SU-DHL-6 (cell line): ENCODE results near the gene PALLD.

Experiments used
- H2AFZ ChIP-seq: fragments of 200-600 bp; sonication (generic); 2 replicates; pipeline ENCODE4 v1.6.1; 2014; ENCODE audit warnings: low read depth, mild to moderate bottlenecking, moderate library complexity, mixed read lengths, antibody characterized with exemption, low read length; ENCODE audit not compliant: severe bottlenecking
- H3F3A ChIP-seq: fragments of 200-600 bp; shearing (Covaris generic); 2 replicates; pipeline ENCODE4 v1.6.0; 2016; ENCODE audit warnings: antibody characterized with exemption, mild to moderate bottlenecking; ENCODE audit not compliant: insufficient read depth
- H3K27ac ChIP-seq: fragments of 200-600 bp; sonication (generic); 2 replicates; pipeline ENCODE4 v1.5.1; 2016; ENCODE audit warnings: low read depth, mild to moderate bottlenecking, low read length, moderate library complexity, mixed read lengths
- H3K27me3 ChIP-seq: fragments of 200-600 bp; sonication (generic), shearing (Covaris generic); 2 replicates; pipeline ENCODE4 v1.6.0; 2014; ENCODE audit warnings: mild to moderate bottlenecking, low read length
- H3K36me3 ChIP-seq: fragments of 200-600 bp; sonication (generic); 2 replicates; pipeline ENCODE4 v1.6.1; 2014; ENCODE audit warnings: mild to moderate bottlenecking, low read length, mixed read lengths
- H3K4me2 ChIP-seq: fragments of 300-600, 200-600 bp; shearing (Covaris generic), sonication (generic); 2 replicates; pipeline ENCODE4 v1.6.0; 2014; ENCODE audit warnings: low read length, low read depth, mild to moderate bottlenecking; ENCODE audit not compliant: poor library complexity, severe bottlenecking
- H3K4me3 ChIP-seq: fragments of 200-600 bp; sonication (generic); 2 replicates; pipeline ENCODE4 v1.5.1; 2014; ENCODE audit warnings: antibody characterized with exemption, low read length, mild to moderate bottlenecking, mixed read lengths; ENCODE audit not compliant: insufficient read depth, poor library complexity, severe bottlenecking
- H3K79me2 ChIP-seq: fragments of 200-600 bp; sonication (generic); 2 replicates; pipeline ENCODE4 v1.6.1; 2014; ENCODE audit warnings: mild to moderate bottlenecking, low read length, moderate library complexity; ENCODE audit not compliant: insufficient read depth
- H3K9ac ChIP-seq: fragments of 200-600 bp; sonication (generic); 2 replicates; pipeline ENCODE4 v1.7.0; 2014; ENCODE audit warnings: mild to moderate bottlenecking, low read length
- H3K9me2 ChIP-seq: fragments of 200-600 bp; sonication (generic); replicated peaks from 2 replicates; pipeline ENCODE4 v1.6.1; 2014; ENCODE audit warnings: low read length; ENCODE audit not compliant: insufficient read depth
- H3K9me3 ChIP-seq: fragments of 200-600 bp; sonication (generic); 2 replicates; pipeline ENCODE4 v1.6.1; 2014; ENCODE audit warnings: low read length, mixed read lengths; ENCODE audit not compliant: insufficient read depth
- H4K20me1 ChIP-seq: fragments of 200-600 bp; sonication (generic); 2 replicates; pipeline ENCODE4 v1.6.1; 2014; ENCODE audit warnings: low read depth, mild to moderate bottlenecking, antibody characterized with exemption, low read length, moderate library complexity, mixed read lengths
- EZH2phosphoT487 ChIP-seq: fragments of 200-600 bp; sonication (generic), shearing (Covaris generic); conservative IDR thresholded peaks from 2 replicates; pipeline ENCODE4 v1.6.1; 2018; ENCODE audit warnings: mild to moderate bottlenecking, antibody characterized with exemption, low read length, moderate library complexity, mixed read lengths
- TF ChIP-seq, protein P1 (sequence below): fragments of 200-600 bp; sonication (generic); IDR thresholded peaks from one replicate; pipeline ENCODE4 v1.5.1; 2017; ENCODE audit warnings: antibody characterized with exemption, mild to moderate bottlenecking, low read length, moderate library complexity; ENCODE audit not compliant: insufficient read depth, poor library complexity, severe bottlenecking

Gene PALLD

DNA sequence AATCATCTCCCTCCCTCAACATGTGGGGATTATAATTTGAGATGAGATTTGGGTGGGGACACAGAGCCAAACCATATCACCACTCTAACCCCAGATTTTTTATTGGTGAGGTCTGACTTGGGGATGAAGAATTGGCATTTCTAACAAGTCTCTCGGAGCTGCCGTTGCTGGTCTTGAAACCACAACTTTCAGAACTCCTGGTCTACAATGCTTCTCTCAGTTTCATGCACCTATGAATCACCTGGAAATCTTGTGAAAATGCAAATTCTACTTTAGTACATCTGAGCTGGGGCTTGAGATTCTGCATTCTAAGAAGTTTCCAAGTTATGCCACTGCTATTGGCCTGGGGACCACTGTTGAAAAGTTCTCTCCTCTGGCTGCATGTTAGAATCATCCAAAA lies 78.6 kb downstream of the PALLD start:
- Histone ChIP-seq H3K9me3 (no peaks in the 10 kb centered on the region), H3K27me3 (no peaks in the 10 kb centered on the region), H3F3A (no peaks in the 10 kb centered on the region), H3K4me2 (no peak overlapping the region), H2AFZ (no peak overlapping the region), H3K36me3 (no peaks in the 10 kb centered on the region), H3K9me2 (no peaks in the 10 kb centered on the region), H3K79me2 (no peaks in the 10 kb centered on the region), H3K9ac (no peak overlapping the region), H3K27ac (no peak overlapping the region), H3K4me3 (no peak overlapping the region), H4K20me1 (no peaks in the 10 kb centered on the region)
- TF ChIP-seq, protein P1, sequence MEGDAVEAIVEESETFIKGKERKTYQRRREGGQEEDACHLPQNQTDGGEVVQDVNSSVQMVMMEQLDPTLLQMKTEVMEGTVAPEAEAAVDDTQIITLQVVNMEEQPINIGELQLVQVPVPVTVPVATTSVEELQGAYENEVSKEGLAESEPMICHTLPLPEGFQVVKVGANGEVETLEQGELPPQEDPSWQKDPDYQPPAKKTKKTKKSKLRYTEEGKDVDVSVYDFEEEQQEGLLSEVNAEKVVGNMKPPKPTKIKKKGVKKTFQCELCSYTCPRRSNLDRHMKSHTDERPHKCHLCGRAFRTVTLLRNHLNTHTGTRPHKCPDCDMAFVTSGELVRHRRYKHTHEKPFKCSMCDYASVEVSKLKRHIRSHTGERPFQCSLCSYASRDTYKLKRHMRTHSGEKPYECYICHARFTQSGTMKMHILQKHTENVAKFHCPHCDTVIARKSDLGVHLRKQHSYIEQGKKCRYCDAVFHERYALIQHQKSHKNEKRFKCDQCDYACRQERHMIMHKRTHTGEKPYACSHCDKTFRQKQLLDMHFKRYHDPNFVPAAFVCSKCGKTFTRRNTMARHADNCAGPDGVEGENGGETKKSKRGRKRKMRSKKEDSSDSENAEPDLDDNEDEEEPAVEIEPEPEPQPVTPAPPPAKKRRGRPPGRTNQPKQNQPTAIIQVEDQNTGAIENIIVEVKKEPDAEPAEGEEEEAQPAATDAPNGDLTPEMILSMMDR, result no peak
- no peak for TF ChIP-seq EZH2phosphoT487

DNA sequence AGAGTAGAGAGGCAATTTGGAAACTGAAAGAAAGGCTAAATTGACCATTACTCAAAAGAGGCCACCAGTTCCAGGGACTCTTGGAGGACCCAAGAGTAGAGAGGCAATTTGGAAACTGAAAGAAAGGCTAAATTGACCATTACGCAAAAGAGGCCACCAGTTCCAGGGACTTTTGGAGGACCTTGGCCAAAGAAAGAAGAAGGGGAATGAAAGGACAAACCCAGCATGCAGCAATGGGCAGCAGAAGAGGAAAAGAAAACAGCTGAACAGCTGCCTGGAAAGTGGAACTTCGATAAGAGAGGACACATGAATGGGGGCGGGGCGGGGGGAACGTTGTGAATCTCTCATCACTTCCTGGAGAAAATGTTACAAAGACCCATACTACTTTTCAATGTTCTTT lies 80.8 kb downstream of the PALLD start:
- no peak for TF ChIP-seq EZH2phosphoT487
- TF ChIP-seq, protein P1, result no peak
- no peaks in the 10 kb centered on the region for H3K27me3 ChIP-seq
- no peaks in the 10 kb centered on the region for H3K36me3 ChIP-seq
- no peaks in the 10 kb centered on the region for H3K9me3 ChIP-seq
- H3K4me2 ChIP-seq, result no peak overlapping the region
- H4K20me1 ChIP-seq, result no peaks in the 10 kb centered on the region
- H3K9me2 ChIP-seq, result no peaks in the 10 kb centered on the region
- H3K79me2 ChIP-seq, result no peaks in the 10 kb centered on the region
- H2AFZ ChIP-seq, result no peak overlapping the region
- H3K9ac ChIP-seq, result no peak overlapping the region
- H3K4me3 ChIP-seq, result no peak overlapping the region
- no peak overlapping the region for H3K27ac ChIP-seq
- H3F3A ChIP-seq, result no peaks in the 10 kb centered on the region

DNA sequence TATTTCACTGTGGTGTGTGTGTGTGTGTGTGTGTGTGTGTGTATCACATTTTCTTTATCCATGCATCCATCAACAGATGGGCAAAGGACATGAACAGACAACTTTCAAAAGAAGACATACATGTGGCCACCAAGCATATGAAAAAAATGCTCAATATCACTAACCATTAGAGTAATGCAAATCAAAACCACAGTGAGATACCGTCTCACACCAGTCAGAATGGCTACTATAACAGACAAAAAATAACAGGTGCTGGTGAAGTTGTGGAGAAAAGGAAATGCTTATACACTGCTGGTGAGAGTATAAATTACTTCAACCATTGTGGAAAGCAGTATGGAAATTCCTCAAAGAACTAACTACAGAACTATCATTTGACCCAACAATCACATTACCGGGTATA lies 83.4 kb downstream of the PALLD start:
- Histone ChIP-seq H3K27me3 (no peaks in the 10 kb centered on the region), H3K27ac (no peak overlapping the region), H3K9me3 (no peaks in the 10 kb centered on the region), H3F3A (no peaks in the 10 kb centered on the region), H3K9ac (no peak overlapping the region), H4K20me1 (no peaks in the 10 kb centered on the region), H3K36me3 (no peaks in the 10 kb centered on the region), H3K79me2 (no peaks in the 10 kb centered on the region), H3K9me2 (no peaks in the 10 kb centered on the region), H3K4me2 (no peak overlapping the region), H3K4me3 (no peak overlapping the region), H2AFZ (no peak overlapping the region)
- TF ChIP-seq EZH2phosphoT487, result no peak
- TF ChIP-seq, protein P1, result no peak

DNA sequence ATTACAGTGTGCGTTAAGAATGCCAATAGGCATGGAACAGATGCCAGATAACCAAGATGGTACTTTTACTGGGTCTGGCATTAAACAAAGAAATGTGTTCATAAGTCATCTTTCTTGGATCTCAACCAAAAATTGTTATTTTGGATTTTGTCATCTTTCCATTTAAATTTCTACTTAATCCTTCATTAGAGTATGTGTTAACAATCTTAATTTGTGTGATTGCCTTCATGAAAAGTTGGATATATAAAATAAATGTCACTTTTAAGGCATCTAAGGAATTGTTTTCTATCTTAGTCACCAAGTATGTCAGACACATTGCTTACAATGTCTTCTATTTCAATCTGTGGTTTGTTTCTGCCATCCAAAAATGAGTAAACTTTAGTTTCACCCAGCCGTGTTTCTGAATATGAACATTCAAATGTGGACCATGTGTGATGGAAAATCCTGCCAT lies 87.5 kb downstream of the PALLD start:
- Histone ChIP-seq H3K36me3 (no peaks in the 10 kb centered on the region), H3K4me2 (no peak overlapping the region), H3K9ac (no peak overlapping the region), H3K9me3 (no peaks in the 10 kb centered on the region), H3K27me3 (no peaks in the 10 kb centered on the region), H3K79me2 (no peaks in the 10 kb centered on the region), H3K9me2 (no peaks in the 10 kb centered on the region), H2AFZ (no peak overlapping the region), H3K27ac (no peak overlapping the region), H3K4me3 (no peak overlapping the region), H4K20me1 (no peaks in the 10 kb centered on the region), H3F3A (no peaks in the 10 kb centered on the region)
- TF ChIP-seq, protein P1, result no peak
- TF ChIP-seq EZH2phosphoT487, result no peak
